ENCODE data around the gene GSX1. TPM values are rescaled to one million over a fixed set of nuclear protein-coding genes. Genes with fewer than 3 reads are reported as not detected.
A peak's percentile ranks its signal among the peaks of the same experiment; 100 is the strongest.

GSX1 gene
- total and polyA plus RNA-seq, 2 donors (not counting 1 experiment from before 2014, with no cell fraction given): not detected

DNA sequence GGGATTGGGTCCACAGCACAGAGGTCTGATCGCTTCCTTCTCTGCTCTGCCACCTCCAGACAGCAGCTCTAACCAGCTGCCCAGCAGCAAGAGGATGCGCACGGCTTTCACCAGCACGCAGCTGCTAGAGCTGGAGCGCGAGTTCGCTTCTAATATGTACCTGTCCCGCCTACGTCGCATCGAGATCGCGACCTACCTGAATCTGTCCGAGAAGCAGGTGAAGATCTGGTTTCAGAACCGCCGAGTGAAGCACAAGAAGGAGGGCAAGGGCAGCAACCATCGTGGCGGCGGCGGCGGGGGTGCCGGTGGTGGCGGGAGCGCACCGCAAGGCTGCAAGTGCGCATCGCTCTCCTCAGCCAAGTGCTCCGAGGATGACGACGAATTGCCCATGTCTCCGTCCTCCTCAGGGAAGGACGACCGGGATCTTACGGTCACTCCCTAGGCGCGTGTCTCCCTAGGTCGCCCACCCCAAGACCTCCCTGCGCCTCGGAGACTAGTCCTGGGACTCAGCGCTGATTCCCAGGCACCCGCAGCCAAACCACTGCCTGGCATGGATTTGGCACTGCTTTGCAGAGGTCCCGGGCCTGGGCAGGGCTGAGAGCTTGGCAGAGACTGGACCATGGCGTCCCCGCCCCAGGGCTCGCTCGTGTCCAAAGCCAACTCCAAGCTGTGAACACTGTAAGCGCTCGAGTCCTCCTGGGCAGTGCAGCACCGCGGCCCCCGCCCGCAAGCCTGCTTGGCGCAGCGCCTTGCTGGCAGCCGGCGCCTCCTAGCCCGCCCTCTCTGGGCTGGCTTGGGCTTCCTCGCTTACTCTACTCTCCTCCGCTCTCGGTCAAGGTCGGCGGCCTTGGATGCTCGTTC is 1.5 kb downstream of the GSX1 start:
- H2AFZ ChIP-seq (ENCODE audit: low read length): no peak overlapping the region
- H3K4me2 ChIP-seq (ENCODE audit: extremely low read depth, insufficient read depth, low read length): no peak overlapping the region
- peaks cover 75% of the 10 kb centered on the region for H3K27me3 ChIP-seq (ENCODE audit: control insufficient read depth, insufficient read depth, low read length)

DNA sequence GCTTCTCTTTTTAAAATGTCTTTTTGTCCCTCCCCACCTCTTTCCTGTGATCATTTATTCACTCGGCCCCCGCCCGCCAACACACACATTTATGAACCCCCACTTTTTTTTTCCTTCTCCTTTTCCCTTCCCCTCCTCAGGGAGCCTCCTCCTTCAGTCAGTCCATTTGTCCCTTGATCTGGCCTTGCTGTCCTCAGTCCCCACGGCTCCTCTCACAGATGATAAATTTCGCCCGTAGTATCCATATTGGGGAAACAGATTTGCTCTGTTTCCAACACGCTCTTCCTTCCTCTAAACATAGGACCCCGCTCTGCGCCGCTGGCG is 2.0 kb downstream of the GSX1 start:
- TF ChIP-seq, protein P1, sequence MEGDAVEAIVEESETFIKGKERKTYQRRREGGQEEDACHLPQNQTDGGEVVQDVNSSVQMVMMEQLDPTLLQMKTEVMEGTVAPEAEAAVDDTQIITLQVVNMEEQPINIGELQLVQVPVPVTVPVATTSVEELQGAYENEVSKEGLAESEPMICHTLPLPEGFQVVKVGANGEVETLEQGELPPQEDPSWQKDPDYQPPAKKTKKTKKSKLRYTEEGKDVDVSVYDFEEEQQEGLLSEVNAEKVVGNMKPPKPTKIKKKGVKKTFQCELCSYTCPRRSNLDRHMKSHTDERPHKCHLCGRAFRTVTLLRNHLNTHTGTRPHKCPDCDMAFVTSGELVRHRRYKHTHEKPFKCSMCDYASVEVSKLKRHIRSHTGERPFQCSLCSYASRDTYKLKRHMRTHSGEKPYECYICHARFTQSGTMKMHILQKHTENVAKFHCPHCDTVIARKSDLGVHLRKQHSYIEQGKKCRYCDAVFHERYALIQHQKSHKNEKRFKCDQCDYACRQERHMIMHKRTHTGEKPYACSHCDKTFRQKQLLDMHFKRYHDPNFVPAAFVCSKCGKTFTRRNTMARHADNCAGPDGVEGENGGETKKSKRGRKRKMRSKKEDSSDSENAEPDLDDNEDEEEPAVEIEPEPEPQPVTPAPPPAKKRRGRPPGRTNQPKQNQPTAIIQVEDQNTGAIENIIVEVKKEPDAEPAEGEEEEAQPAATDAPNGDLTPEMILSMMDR (conservative IDR thresholded peaks at IDR 0.05 in 1 of 2, IDR thresholded peaks at IDR 0.05 in 1 of 2; ENCODE audit: low read depth in 1 of 2, low read length in 2 of 2): no peak
- no peak for TF ChIP-seq EZH2 (IDR thresholded peaks at IDR 0.05; ENCODE audit: low read length, missing control alignments)
- H3K4me1 ChIP-seq (ENCODE audit: control insufficient read depth, extremely low read depth, insufficient read depth, low read length): no peaks in the 10 kb centered on the region
- no peak overlapping the region for H3K27ac ChIP-seq (ENCODE audit: insufficient read depth, low read length)
- H3K27me3 ChIP-seq (ENCODE audit: control insufficient read depth, insufficient read depth, low read length): peaks cover 69% of the 10 kb centered on the region
- H2AFZ ChIP-seq (ENCODE audit: low read length): no peak overlapping the region
- no peaks in the 10 kb centered on the region for H3K79me2 ChIP-seq (ENCODE audit: control insufficient read depth, insufficient read depth, low read length)
- no peaks in the 10 kb centered on the region for H4K20me1 ChIP-seq (ENCODE audit: control insufficient read depth, extremely low read depth, insufficient read depth, low read length)
- H3K4me3 ChIP-seq (replicated peaks in 1 of 4; ENCODE audit: control extremely low read depth in 1 of 4, insufficient read depth in 1 of 4, low read depth in 3 of 4, low read length in 4 of 4): no peak overlapping the region
- H3K4me2 ChIP-seq (ENCODE audit: extremely low read depth, insufficient read depth, low read length): no peak overlapping the region
- no peak for DNase-seq (ENCODE audit: low read depth in 2 of 2)
- no peaks in the 10 kb centered on the region for H3K36me3 ChIP-seq (ENCODE audit: control insufficient read depth, insufficient read depth, low read length)
- H3K9me3 ChIP-seq (ENCODE audit: control insufficient read depth, insufficient read depth, low read depth, low read length): no peaks in the 10 kb centered on the region
- no peak overlapping the region for H3K9ac ChIP-seq (ENCODE audit: insufficient read depth, low read length)

More for the DNA sequence above, 1.5 kb downstream of the GSX1 start:
- Histone ChIP-seq H3K9ac (ENCODE audit: insufficient read depth, low read length) (no peak overlapping the region), H3K4me1 (ENCODE audit: control insufficient read depth, extremely low read depth, insufficient read depth, low read length) (no peaks in the 10 kb centered on the region), H3K79me2 (ENCODE audit: control insufficient read depth, insufficient read depth, low read length) (no peaks in the 10 kb centered on the region), H3K4me3 (replicated peaks in 1 of 4; ENCODE audit: control extremely low read depth in 1 of 4, insufficient read depth in 1 of 4, low read depth in 3 of 4, low read length in 4 of 4) (no peak overlapping the region), H4K20me1 (ENCODE audit: control insufficient read depth, extremely low read depth, insufficient read depth, low read length) (no peaks in the 10 kb centered on the region), H3K9me3 (ENCODE audit: control insufficient read depth, insufficient read depth, low read depth, low read length) (no peaks in the 10 kb centered on the region), H3K36me3 (ENCODE audit: control insufficient read depth, insufficient read depth, low read length) (no peaks in the 10 kb centered on the region), H3K27ac (ENCODE audit: insufficient read depth, low read length) (no peak overlapping the region)
- peak; percentile 60 for TF ChIP-seq EZH2 (IDR thresholded peaks at IDR 0.05; ENCODE audit: low read length, missing control alignments)
- TF ChIP-seq, protein P1 (conservative IDR thresholded peaks at IDR 0.05 in 1 of 2, IDR thresholded peaks at IDR 0.05 in 1 of 2; ENCODE audit: low read depth in 1 of 2, low read length in 2 of 2): no peak
- DNase-seq (ENCODE audit: low read depth in 2 of 2): no peak

DNA sequence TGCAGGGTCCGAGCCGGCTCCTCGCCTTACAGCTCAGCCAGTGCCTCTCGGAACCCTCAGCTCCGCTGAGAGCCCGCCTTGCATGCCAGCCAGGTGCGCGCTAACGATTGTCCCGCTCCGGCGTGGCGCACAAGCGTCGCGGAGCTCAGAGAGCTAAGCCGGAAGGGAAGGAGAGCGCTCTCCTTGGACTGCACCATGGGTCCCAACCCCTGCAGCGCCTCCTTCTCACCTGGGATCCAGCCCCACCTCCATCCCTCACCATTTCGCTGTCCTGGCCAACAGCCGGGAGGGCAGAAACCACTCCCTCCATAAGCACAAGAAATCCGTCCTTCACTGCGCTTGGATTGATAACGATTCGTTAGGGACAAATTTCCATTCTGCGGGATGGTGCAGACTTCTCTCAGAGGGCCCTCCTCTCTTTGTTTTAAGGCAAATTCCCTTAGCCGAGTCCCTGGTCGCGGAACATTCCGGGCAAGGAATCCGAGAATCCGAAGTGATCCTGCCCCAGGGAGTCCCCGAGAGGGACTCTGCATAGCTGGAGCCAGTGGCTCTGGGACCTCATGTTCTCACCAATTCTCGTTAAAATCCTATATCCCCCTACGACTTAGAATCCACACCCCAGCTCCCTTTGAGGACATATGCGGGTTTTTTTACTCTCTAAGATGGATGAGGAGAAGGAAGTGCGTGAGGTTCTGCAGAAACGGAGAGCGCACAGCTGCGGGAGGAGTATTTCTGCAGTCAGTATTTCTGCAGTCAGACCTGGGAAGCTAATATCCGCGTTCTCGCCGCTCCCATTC is 2.8 kb downstream of the GSX1 start:
- Histone ChIP-seq H3K9ac (ENCODE audit: insufficient read depth, low read length) (no peak overlapping the region), H4K20me1 (ENCODE audit: control insufficient read depth, extremely low read depth, insufficient read depth, low read length) (no peaks in the 10 kb centered on the region), H2AFZ (ENCODE audit: low read length) (no peak overlapping the region), H3K9me3 (ENCODE audit: control insufficient read depth, insufficient read depth, low read depth, low read length) (no peaks in the 10 kb centered on the region), H3K79me2 (ENCODE audit: control insufficient read depth, insufficient read depth, low read length) (no peaks in the 10 kb centered on the region), H3K27me3 (ENCODE audit: control insufficient read depth, insufficient read depth, low read length) (peaks cover 63% of the 10 kb centered on the region), H3K36me3 (ENCODE audit: control insufficient read depth, insufficient read depth, low read length) (no peaks in the 10 kb centered on the region), H3K4me3 (replicated peaks in 1 of 4; ENCODE audit: control extremely low read depth in 1 of 4, insufficient read depth in 1 of 4, low read depth in 3 of 4, low read length in 4 of 4) (no peak overlapping the region), H3K27ac (ENCODE audit: insufficient read depth, low read length) (no peak overlapping the region), H3K4me1 (ENCODE audit: control insufficient read depth, extremely low read depth, insufficient read depth, low read length) (no peaks in the 10 kb centered on the region), H3K4me2 (ENCODE audit: extremely low read depth, insufficient read depth, low read length) (no peak overlapping the region)
- no peak for TF ChIP-seq EZH2 (IDR thresholded peaks at IDR 0.05; ENCODE audit: low read length, missing control alignments)
- TF ChIP-seq, protein P1 (conservative IDR thresholded peaks at IDR 0.05 in 1 of 2, IDR thresholded peaks at IDR 0.05 in 1 of 2; ENCODE audit: low read depth in 1 of 2, low read length in 2 of 2): no peak
- no peak for DNase-seq (ENCODE audit: low read depth in 2 of 2)
